K562 (cell line): Measurements from ENCODE around the gene CAPRIN2.

Source experiments
- CREB1 ChIP-seq, 2 experiments: sonication (generic) in 1 of 2; formaldehyde crosslinking in 1 of 2; IDR thresholded peaks; 2 replicates each; pipeline versions ENCODE4 v1.6.1 to v1.8.0; 2012 to 2022; ENCODE audit warnings: inconsistent platforms in 1 of 2, mild to moderate bottlenecking in 1 of 2, missing genetic modification reagents in 1 of 2, moderate library complexity in 1 of 2
- DACH1 ChIP-seq: fragments of 450-650 bp; IDR thresholded peaks from 2 replicates; pipeline ENCODE4 v1.6.1; 2018; ENCODE audit not compliant: partially characterized antibody
- RAD21 ChIP-seq, 2 experiments: fragments of 250-450 bp in 1 of 2; fragments of 450-650 bp in 1 of 2; sonication (Bioruptor Pico) in 1 of 2; formaldehyde crosslinking in 1 of 2; IDR thresholded peaks in 1 of 2; conservative IDR thresholded peaks in 1 of 2; 2 replicates each; pipeline versions ENCODE4 v1.4.0 to v1.8.0; 2020 to 2022; ENCODE audit warnings: mild to moderate bottlenecking in 2 of 2, moderate library complexity in 1 of 2
- RBM22 ChIP-seq: fragments of 200-400 bp; formaldehyde crosslinking; IDR thresholded peaks from 2 replicates; pipeline ENCODE4 v1.6.1; 2018; ENCODE audit warnings: low read length, low read depth; ENCODE audit not compliant: poor library complexity, severe bottlenecking
- SRSF3 ChIP-seq: fragments of 200-400 bp; formaldehyde crosslinking; IDR thresholded peaks from 2 replicates; pipeline ENCODE4 v1.6.1; 2016; ENCODE audit warnings: mild to moderate bottlenecking, low read length, moderate library complexity; ENCODE audit not compliant: insufficient read depth
- ZNF282 ChIP-seq: sonication (generic); formaldehyde crosslinking; IDR thresholded peaks from 2 replicates; pipeline ENCODE4 v1.8.1; 2023; ENCODE audit warnings: missing genetic modification reagents
- TF ChIP-seq, protein P1 (sequence below): sonication (generic); formaldehyde crosslinking; IDR thresholded peaks from 2 replicates; pipeline ENCODE4 v1.5.0; 2020; ENCODE audit warnings: missing genetic modification reagents
- TF ChIP-seq, protein P2 (sequence below), 3 experiments: IDR thresholded peaks in 2 of 3; conservative IDR thresholded peaks in 1 of 3; 2 replicates each; pipeline ENCODE4 v1.5.1; 2011 to 2012; ENCODE audit warnings: low read length in 3 of 3, mild to moderate bottlenecking in 3 of 3, control low read depth in 2 of 3, improper control_type of control experiment in 1 of 3, inconsistent platforms in 1 of 3, low read depth in 1 of 3, mixed read lengths in 1 of 3, moderate library complexity in 1 of 3; ENCODE audit not compliant: insufficient read depth in 2 of 3
- TF ChIP-seq, protein P3 (sequence below): sonication (generic); formaldehyde crosslinking; IDR thresholded peaks from 2 replicates; pipeline ENCODE4 v1.8.0; 2023; ENCODE audit warnings: missing genetic modification reagents, mild to moderate bottlenecking, borderline replicate concordance

DNA sequence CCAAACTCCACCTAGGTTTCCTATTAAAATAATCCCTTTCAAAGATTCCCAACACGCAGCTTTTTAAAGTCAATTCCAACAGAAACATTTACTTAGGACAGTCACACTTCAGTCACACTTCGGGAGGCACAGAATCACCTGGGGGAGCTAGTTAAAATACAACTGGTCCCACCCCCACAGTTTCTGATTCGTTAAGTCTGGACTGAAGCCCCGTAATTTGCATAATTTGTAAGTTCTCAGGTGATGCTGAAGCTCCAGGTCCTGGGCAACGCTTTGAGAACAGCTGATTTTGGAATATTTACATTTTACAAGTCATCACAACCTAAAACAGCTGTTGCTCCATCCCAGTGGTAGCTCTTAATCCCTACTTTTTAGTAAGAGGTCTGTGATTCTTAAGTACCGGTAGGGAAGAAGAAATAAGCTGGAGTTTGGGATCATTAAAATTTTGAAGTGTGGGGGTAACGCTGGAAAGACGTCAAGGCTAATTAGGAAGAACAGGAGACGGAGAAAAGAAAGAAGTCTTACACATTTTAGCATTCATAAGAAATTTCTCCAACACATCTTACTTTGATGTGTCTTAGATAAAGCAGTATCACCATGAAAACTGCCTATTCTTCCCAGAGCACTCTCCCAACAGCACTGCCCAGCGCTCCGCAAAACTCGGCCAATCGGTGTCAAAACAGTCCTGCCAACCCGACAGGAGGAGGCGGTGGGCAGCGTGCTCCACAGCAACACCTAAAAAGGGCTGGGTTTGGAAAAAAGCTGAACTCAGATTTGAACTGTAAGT, 60.1 kb downstream of the CAPRIN2 start:
- TF ChIP-seq SRSF3 (no peak), RAD21 (CRISPR knock-in tag; conservative IDR thresholded peaks at IDR 0.05 in 1 of 2, IDR thresholded peaks at IDR 0.05 in 1 of 2) (no peak), ZNF282 (no peak), CREB1 (IDR thresholded peaks at IDR 0.05) (no peak), CREB1 (CRISPR knock-in tag; IDR thresholded peaks at IDR 0.05) (no peak), RBM22 (no peak), DACH1 (peak; percentile 71)
- TF ChIP-seq, protein P1, sequence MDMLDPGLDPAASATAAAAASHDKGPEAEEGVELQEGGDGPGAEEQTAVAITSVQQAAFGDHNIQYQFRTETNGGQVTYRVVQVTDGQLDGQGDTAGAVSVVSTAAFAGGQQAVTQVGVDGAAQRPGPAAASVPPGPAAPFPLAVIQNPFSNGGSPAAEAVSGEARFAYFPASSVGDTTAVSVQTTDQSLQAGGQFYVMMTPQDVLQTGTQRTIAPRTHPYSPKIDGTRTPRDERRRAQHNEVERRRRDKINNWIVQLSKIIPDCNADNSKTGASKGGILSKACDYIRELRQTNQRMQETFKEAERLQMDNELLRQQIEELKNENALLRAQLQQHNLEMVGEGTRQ (CRISPR knock-in tag): no peak
- TF ChIP-seq, protein P2, sequence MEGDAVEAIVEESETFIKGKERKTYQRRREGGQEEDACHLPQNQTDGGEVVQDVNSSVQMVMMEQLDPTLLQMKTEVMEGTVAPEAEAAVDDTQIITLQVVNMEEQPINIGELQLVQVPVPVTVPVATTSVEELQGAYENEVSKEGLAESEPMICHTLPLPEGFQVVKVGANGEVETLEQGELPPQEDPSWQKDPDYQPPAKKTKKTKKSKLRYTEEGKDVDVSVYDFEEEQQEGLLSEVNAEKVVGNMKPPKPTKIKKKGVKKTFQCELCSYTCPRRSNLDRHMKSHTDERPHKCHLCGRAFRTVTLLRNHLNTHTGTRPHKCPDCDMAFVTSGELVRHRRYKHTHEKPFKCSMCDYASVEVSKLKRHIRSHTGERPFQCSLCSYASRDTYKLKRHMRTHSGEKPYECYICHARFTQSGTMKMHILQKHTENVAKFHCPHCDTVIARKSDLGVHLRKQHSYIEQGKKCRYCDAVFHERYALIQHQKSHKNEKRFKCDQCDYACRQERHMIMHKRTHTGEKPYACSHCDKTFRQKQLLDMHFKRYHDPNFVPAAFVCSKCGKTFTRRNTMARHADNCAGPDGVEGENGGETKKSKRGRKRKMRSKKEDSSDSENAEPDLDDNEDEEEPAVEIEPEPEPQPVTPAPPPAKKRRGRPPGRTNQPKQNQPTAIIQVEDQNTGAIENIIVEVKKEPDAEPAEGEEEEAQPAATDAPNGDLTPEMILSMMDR (IDR thresholded peaks at IDR 0.05 in 2 of 3, conservative IDR thresholded peaks at IDR 0.05 in 1 of 3; ENCODE audit: insufficient read depth in 2 of 3, low read depth in 1 of 3, low read length in 3 of 3): no peak
- TF ChIP-seq, protein P3, sequence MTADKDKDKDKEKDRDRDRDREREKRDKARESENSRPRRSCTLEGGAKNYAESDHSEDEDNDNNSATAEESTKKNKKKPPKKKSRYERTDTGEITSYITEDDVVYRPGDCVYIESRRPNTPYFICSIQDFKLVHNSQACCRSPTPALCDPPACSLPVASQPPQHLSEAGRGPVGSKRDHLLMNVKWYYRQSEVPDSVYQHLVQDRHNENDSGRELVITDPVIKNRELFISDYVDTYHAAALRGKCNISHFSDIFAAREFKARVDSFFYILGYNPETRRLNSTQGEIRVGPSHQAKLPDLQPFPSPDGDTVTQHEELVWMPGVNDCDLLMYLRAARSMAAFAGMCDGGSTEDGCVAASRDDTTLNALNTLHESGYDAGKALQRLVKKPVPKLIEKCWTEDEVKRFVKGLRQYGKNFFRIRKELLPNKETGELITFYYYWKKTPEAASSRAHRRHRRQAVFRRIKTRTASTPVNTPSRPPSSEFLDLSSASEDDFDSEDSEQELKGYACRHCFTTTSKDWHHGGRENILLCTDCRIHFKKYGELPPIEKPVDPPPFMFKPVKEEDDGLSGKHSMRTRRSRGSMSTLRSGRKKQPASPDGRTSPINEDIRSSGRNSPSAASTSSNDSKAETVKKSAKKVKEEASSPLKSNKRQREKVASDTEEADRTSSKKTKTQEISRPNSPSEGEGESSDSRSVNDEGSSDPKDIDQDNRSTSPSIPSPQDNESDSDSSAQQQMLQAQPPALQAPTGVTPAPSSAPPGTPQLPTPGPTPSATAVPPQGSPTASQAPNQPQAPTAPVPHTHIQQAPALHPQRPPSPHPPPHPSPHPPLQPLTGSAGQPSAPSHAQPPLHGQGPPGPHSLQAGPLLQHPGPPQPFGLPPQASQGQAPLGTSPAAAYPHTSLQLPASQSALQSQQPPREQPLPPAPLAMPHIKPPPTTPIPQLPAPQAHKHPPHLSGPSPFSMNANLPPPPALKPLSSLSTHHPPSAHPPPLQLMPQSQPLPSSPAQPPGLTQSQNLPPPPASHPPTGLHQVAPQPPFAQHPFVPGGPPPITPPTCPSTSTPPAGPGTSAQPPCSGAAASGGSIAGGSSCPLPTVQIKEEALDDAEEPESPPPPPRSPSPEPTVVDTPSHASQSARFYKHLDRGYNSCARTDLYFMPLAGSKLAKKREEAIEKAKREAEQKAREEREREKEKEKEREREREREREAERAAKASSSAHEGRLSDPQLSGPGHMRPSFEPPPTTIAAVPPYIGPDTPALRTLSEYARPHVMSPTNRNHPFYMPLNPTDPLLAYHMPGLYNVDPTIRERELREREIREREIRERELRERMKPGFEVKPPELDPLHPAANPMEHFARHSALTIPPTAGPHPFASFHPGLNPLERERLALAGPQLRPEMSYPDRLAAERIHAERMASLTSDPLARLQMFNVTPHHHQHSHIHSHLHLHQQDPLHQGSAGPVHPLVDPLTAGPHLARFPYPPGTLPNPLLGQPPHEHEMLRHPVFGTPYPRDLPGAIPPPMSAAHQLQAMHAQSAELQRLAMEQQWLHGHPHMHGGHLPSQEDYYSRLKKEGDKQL: no peak
